ENCODE results near the gene POU2F1. TPM values are rescaled to one million over a fixed set of nuclear protein-coding genes. Genes with fewer than 3 reads are reported as not detected.
A peak's percentile ranks its signal among the peaks of the same experiment; 100 is the strongest.

POU2F1 gene
- total RNA-seq, 1 donor from 2014 or later, result 68.0 TPM

GRCh38 chr1:167429612-167430011 is 208.9 kb downstream of the POU2F1 start:
- Histone ChIP-seq H3K27ac (no peak overlapping the region), H3F3A (ENCODE audit: low read depth) (peaks cover 10% of the 10 kb centered on the region), H3K27me3 (no peaks in the 10 kb centered on the region), H3K4me3 (no peak overlapping the region), H3K9ac (no peak overlapping the region), H3K4me1 (peaks cover 47% of the 10 kb centered on the region), H2AFZ (replicated peaks) (no peak overlapping the region), H3K4me2 (no peak overlapping the region), H4K20me1 (ENCODE audit: low read depth) (no peaks in the 10 kb centered on the region), H3K36me3 (no peaks in the 10 kb centered on the region), H3K79me2 (ENCODE audit: low read depth) (no peaks in the 10 kb centered on the region), H3K9me3 (ENCODE audit: low read depth) (no peaks in the 10 kb centered on the region)
- Mint-ChIP-seq H3K27ac (peak overlapping the region; percentile 29), H3K4me3 (no peak overlapping the region), H3K9me3 (no peaks in the 10 kb centered on the region), H3K4me1 (peaks cover 60% of the 10 kb centered on the region), H3K36me3 (peaks cover 3% of the 10 kb centered on the region), H3K27me3 (ENCODE audit: insufficient read depth, low read depth) (peaks cover 4% of the 10 kb centered on the region)
- TF ChIP-seq EZH2 (IDR thresholded peaks at IDR 0.05), result no peak
- DNase-seq (ENCODE audit: low spot score), result no peak

DNA sequence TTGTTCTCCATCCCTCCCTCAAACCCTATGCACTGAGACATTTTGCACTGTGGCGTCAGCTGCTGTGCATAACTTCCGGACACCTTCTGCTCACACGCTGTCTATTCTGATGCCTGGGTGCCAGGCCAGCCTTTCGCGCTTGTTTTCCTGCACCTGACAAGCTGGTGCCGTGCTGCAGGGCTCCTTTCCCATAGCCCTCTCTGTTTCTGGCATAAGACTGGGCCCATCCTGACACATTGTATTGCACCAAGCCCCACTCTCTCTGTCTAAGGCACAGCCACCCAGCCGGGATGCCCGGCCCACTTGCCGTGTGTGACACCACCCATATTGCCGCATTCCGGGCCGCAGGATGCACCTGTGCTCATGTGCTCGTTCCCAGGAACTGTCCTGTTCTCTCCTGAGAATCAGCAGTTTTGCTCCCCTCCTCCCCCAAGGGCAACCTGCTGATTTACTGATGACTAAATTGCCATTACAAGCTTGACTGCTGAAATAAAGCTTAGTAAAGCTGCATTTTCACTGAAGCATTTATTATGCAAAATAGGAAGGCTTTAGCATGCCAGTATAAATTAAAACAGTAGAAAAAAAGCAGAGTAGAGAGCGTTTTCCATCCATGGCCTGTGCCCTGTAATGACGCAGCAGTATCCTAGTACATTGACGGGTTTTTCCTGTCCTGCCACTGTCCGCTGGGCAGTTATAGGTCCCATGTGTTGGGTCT is 209.6 kb downstream of the POU2F1 start:
- H3K9ac ChIP-seq, result no peak overlapping the region
- DNase-seq (ENCODE audit: low spot score), result no peak
- H3K27ac ChIP-seq, result no peak overlapping the region
- no peak overlapping the region for H2AFZ ChIP-seq (replicated peaks)
- Mint-ChIP-seq H3K4me3 (no peak overlapping the region), H3K27me3 (ENCODE audit: insufficient read depth, low read depth) (peaks cover 4% of the 10 kb centered on the region), H3K9me3 (peaks cover 2% of the 10 kb centered on the region), H3K4me1 (peaks cover 55% of the 10 kb centered on the region), H3K27ac (peak overlapping the region; percentile 18), H3K36me3 (peaks cover 3% of the 10 kb centered on the region)
- no peaks in the 10 kb centered on the region for H3K9me3 ChIP-seq (ENCODE audit: low read depth)
- H3K79me2 ChIP-seq (ENCODE audit: low read depth), result no peaks in the 10 kb centered on the region
- no peaks in the 10 kb centered on the region for H3K36me3 ChIP-seq
- H3K4me3 ChIP-seq, result no peak overlapping the region
- TF ChIP-seq EZH2phosphoT487 (IDR thresholded peaks at IDR 0.05), result no peak
- TF ChIP-seq, protein P1, sequence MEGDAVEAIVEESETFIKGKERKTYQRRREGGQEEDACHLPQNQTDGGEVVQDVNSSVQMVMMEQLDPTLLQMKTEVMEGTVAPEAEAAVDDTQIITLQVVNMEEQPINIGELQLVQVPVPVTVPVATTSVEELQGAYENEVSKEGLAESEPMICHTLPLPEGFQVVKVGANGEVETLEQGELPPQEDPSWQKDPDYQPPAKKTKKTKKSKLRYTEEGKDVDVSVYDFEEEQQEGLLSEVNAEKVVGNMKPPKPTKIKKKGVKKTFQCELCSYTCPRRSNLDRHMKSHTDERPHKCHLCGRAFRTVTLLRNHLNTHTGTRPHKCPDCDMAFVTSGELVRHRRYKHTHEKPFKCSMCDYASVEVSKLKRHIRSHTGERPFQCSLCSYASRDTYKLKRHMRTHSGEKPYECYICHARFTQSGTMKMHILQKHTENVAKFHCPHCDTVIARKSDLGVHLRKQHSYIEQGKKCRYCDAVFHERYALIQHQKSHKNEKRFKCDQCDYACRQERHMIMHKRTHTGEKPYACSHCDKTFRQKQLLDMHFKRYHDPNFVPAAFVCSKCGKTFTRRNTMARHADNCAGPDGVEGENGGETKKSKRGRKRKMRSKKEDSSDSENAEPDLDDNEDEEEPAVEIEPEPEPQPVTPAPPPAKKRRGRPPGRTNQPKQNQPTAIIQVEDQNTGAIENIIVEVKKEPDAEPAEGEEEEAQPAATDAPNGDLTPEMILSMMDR (IDR thresholded peaks at IDR 0.05), result no peak
- TF ChIP-seq EZH2 (IDR thresholded peaks at IDR 0.05), result no peak
- peaks cover 41% of the 10 kb centered on the region for H3K4me1 ChIP-seq
- H3K4me2 ChIP-seq, result peak overlapping the region; percentile 16
- peaks cover 10% of the 10 kb centered on the region for H3F3A ChIP-seq (ENCODE audit: low read depth)
- H4K20me1 ChIP-seq (ENCODE audit: low read depth), result no peaks in the 10 kb centered on the region
- H3K27me3 ChIP-seq, result no peaks in the 10 kb centered on the region

DNA sequence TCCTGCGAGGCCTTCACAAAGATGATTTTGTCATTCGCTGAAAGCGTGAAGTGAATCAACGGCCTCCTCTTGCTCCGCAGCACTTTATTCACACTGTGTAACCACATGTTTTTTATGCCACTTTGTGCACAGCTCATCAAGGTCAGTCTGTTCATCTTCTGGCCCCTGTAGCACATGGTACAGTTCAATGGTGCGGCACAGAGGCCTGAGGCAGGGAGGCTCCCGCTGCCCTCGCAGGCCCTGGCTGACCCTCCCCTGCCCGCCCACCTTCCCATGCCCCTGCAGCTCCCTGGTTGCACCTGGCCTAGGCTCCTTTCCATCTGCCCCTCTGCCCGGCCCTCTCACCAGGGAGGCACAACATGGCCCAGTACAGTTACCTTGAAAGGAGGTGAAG is 210.2 kb downstream of the POU2F1 start:
- H3K9ac ChIP-seq, result no peak overlapping the region
- H3K27ac Mint-ChIP-seq, result peak overlapping the region; percentile 75
- H3K4me3 Mint-ChIP-seq, result no peak overlapping the region
- peaks cover 49% of the 10 kb centered on the region for H3K4me1 Mint-ChIP-seq
- TF ChIP-seq EZH2phosphoT487 (IDR thresholded peaks at IDR 0.05) (no peak), EZH2 (IDR thresholded peaks at IDR 0.05) (no peak)
- TF ChIP-seq, protein P1 (IDR thresholded peaks at IDR 0.05), result no peak
- no peak overlapping the region for H3K27ac ChIP-seq
- peaks cover 4% of the 10 kb centered on the region for H3K27me3 Mint-ChIP-seq (ENCODE audit: insufficient read depth, low read depth)
- no peaks in the 10 kb centered on the region for H3K27me3 ChIP-seq
- no peaks in the 10 kb centered on the region for H3K9me3 ChIP-seq (ENCODE audit: low read depth)
- H4K20me1 ChIP-seq (ENCODE audit: low read depth), result no peaks in the 10 kb centered on the region
- H3K36me3 ChIP-seq, result no peaks in the 10 kb centered on the region
- H3K4me1 ChIP-seq, result peaks cover 35% of the 10 kb centered on the region
- no peak for DNase-seq (ENCODE audit: low spot score)
- H3K4me3 ChIP-seq, result no peak overlapping the region
- H3K36me3 Mint-ChIP-seq, result peaks cover 4% of the 10 kb centered on the region
- H3K9me3 Mint-ChIP-seq, result peaks cover 7% of the 10 kb centered on the region
- H2AFZ ChIP-seq (replicated peaks), result no peak overlapping the region
- peak overlapping the region; percentile 16 for H3K4me2 ChIP-seq
- peaks cover 10% of the 10 kb centered on the region for H3F3A ChIP-seq (ENCODE audit: low read depth)
- H3K79me2 ChIP-seq (ENCODE audit: low read depth), result no peaks in the 10 kb centered on the region

GRCh38 chr1:167431261-167431908 is 210.7 kb downstream of the POU2F1 start:
- H3K4me3 ChIP-seq, result no peak overlapping the region
- no peaks in the 10 kb centered on the region for H3K27me3 ChIP-seq
- no peak overlapping the region for H2AFZ ChIP-seq (replicated peaks)
- DNase-seq (ENCODE audit: low spot score), result peak; percentile 47
- H3K36me3 Mint-ChIP-seq, result peaks cover 4% of the 10 kb centered on the region
- no peak overlapping the region for H3K9ac ChIP-seq
- H3F3A ChIP-seq (ENCODE audit: low read depth), result peaks cover 10% of the 10 kb centered on the region
- H3K36me3 ChIP-seq, result no peaks in the 10 kb centered on the region
- no peaks in the 10 kb centered on the region for H3K79me2 ChIP-seq (ENCODE audit: low read depth)
- peaks cover 12% of the 10 kb centered on the region for H3K9me3 Mint-ChIP-seq
- H4K20me1 ChIP-seq (ENCODE audit: low read depth), result no peaks in the 10 kb centered on the region
- no peak overlapping the region for H3K27ac ChIP-seq
- no peak overlapping the region for H3K4me3 Mint-ChIP-seq
- TF ChIP-seq, protein P1 (IDR thresholded peaks at IDR 0.05), result no peak
- TF ChIP-seq EZH2 (IDR thresholded peaks at IDR 0.05) (no peak), EZH2phosphoT487 (IDR thresholded peaks at IDR 0.05) (no peak)
- no peaks in the 10 kb centered on the region for H3K9me3 ChIP-seq (ENCODE audit: low read depth)
- no peak overlapping the region for H3K4me2 ChIP-seq
- H3K4me1 Mint-ChIP-seq, result peaks cover 44% of the 10 kb centered on the region
- H3K27ac Mint-ChIP-seq, result peak overlapping the region; percentile 75
- H3K27me3 Mint-ChIP-seq (ENCODE audit: insufficient read depth, low read depth), result peaks cover 4% of the 10 kb centered on the region
- peaks cover 30% of the 10 kb centered on the region for H3K4me1 ChIP-seq

Measured in neural progenitor cell (in vitro differentiated cells).